HEK293T (cell line): ENCODE measurements around the gene TTLL9.

Experiments
- ARNT ChIP-seq: fragments of 450-650 bp; IDR thresholded peaks from 2 replicates; pipeline ENCODE4 v1.6.1; 2017; ENCODE audit warnings: mild to moderate bottlenecking
- BHLHE40 ChIP-seq: fragments of 450-650 bp; IDR thresholded peaks from 2 replicates; pipeline ENCODE4 v1.6.1; 2016; ENCODE audit warnings: mild to moderate bottlenecking, moderate library complexity, borderline replicate concordance
- ELF4 ChIP-seq: fragments of 450-650 bp; IDR thresholded peaks from 2 replicates; pipeline ENCODE4 v1.6.1; 2017; ENCODE audit warnings: antibody characterized with exemption
- FOXA1 ChIP-seq: fragments of 450-650 bp; IDR thresholded peaks from 2 replicates; pipeline ENCODE4 v1.6.1; 2016; ENCODE audit warnings: mild to moderate bottlenecking
- FOXK2 ChIP-seq: fragments of 450-650 bp; IDR thresholded peaks from 2 replicates; pipeline ENCODE4 v1.6.1; 2016; ENCODE audit warnings: mild to moderate bottlenecking
- HDGF ChIP-seq: fragments of 450-650 bp; IDR thresholded peaks from 2 replicates; pipeline ENCODE4 v1.6.1; 2017; ENCODE audit warnings: antibody characterized with exemption, borderline replicate concordance
- L3MBTL2 ChIP-seq: fragments of 450-650 bp; conservative IDR thresholded peaks from 2 replicates; pipeline ENCODE4 v1.6.1; 2016; ENCODE audit warnings: mild to moderate bottlenecking
- LEF1 ChIP-seq: fragments of 450-650 bp; IDR thresholded peaks from 2 replicates; pipeline ENCODE4 v1.6.1; 2017; ENCODE audit warnings: mild to moderate bottlenecking, borderline replicate concordance
- NFRKB ChIP-seq: fragments of 450-650 bp; IDR thresholded peaks from 2 replicates; pipeline ENCODE4 v1.6.1; 2016; ENCODE audit warnings: mild to moderate bottlenecking, moderate library complexity
- SP1 ChIP-seq: fragments of 450-650 bp; IDR thresholded peaks from 2 replicates; pipeline ENCODE4 v1.6.1; 2017
- SUZ12 ChIP-seq: fragments of 450-650 bp; IDR thresholded peaks from 2 replicates; pipeline ENCODE4 v1.6.1; 2016; ENCODE audit warnings: mild to moderate bottlenecking
- TARDBP ChIP-seq: fragments of 450-650 bp; IDR thresholded peaks from 2 replicates; pipeline ENCODE4 v1.6.1; 2016

- no peak for TF ChIP-seq FOXA1
- no peak for TF ChIP-seq SUZ12
- TF ChIP-seq NFRKB = no peak
- TF ChIP-seq ELF4 = no peak
- TF ChIP-seq BHLHE40 = no peak
- no peak for TF ChIP-seq LEF1
- no peak for TF ChIP-seq FOXK2
- no peak for TF ChIP-seq TARDBP
- TF ChIP-seq ARNT = no peak
- TF ChIP-seq SP1 = no peak
- no peak for TF ChIP-seq HDGF
- no peak for TF ChIP-seq L3MBTL2
These were observed 49.1 kb downstream of the TTLL9 start for GRCh38 chr20:31919410-31920155.
